OCI-LY7 (cell line): Measurements from ENCODE around the gene EYA2. TPM values are rescaled to one million over a fixed set of nuclear protein-coding genes. Genes with fewer than 3 reads are reported as not detected.

ENCODE experiments used
- BruUV-seq: library from RNA; stranded (reverse); fragments of 400-500 nt; replicated peaks from 2 replicates; lab custom pipeline; 2021; lab: Mats Ljungman, UMichigan
- CTCF ChIA-PET: fragments of 300-600 bp; sonication (Branson Sonifier 250); formaldehyde crosslinking; loops from one replicate; lab custom pipeline; 2022; ENCODE audit warnings: antibody characterized with exemption; ENCODE audit not compliant: unreplicated experiment; lab: Charles Lee
- POLR2A ChIA-PET: fragments of 300-600 bp; sonication (Branson Sonifier 250); formaldehyde crosslinking; loops from one replicate; lab custom pipeline; 2022; ENCODE audit warnings: antibody characterized with exemption; lab: Charles Lee
- DNase-seq: peaks from one replicate; pipeline ENCODE4 v3.0.0-alpha.2; 2015; ENCODE audit warnings: low spot score
- H2AFZ ChIP-seq: fragments of 200-600 bp; sonication (generic), shearing (Covaris generic); 2 replicates; pipeline ENCODE4 v1.6.1; 2014; ENCODE audit warnings: mild to moderate bottlenecking, antibody characterized with exemption, low read length, moderate library complexity
- H3K27ac ChIP-seq: fragments of 200-600 bp; sonication (generic); 2 replicates; pipeline ENCODE4 v1.5.1; 2014; ENCODE audit warnings: mixed run types, low read depth, mild to moderate bottlenecking, moderate library complexity, low read length, inconsistent platforms; ENCODE audit not compliant: poor library complexity, severe bottlenecking
- H3K36me3 ChIP-seq: fragments of 200-600 bp; sonication (generic); 2 replicates; pipeline ENCODE4 v1.6.1; 2014; ENCODE audit warnings: mild to moderate bottlenecking, antibody characterized with exemption, low read length, moderate library complexity, mixed read lengths; ENCODE audit not compliant: insufficient read depth
- H3K4me1 ChIP-seq: fragments of 200-600 bp; sonication (generic); 2 replicates; pipeline ENCODE4 v1.5.1; 2014; ENCODE audit warnings: mild to moderate bottlenecking, low read length; ENCODE audit not compliant: insufficient read depth, poor library complexity, severe bottlenecking
- H3K4me2 ChIP-seq: fragments of 200-600 bp; sonication (generic); 2 replicates; pipeline ENCODE4 v1.6.1; 2014; ENCODE audit warnings: mild to moderate bottlenecking, low read length
- H3K4me3 ChIP-seq: fragments of 200-600 bp; sonication (generic); 2 replicates; pipeline ENCODE4 v1.5.1; 2014; ENCODE audit warnings: mild to moderate bottlenecking, low read depth, low read length; ENCODE audit not compliant: poor library complexity, severe bottlenecking
- H3K79me2 ChIP-seq: fragments of 200-600 bp; sonication (generic); 2 replicates; pipeline ENCODE4 v1.6.1; 2016; ENCODE audit warnings: low read depth, mild to moderate bottlenecking, low read length, moderate library complexity, mixed read lengths; ENCODE audit not compliant: insufficient read depth
- H3K9me2 ChIP-seq: fragments of 200-600 bp; sonication (generic); 2 replicates; pipeline ENCODE4 v1.6.1; 2016; ENCODE audit warnings: mild to moderate bottlenecking, low read length, mixed read lengths; ENCODE audit not compliant: insufficient read depth
- H3K9me3 ChIP-seq: fragments of 200-600 bp; sonication (generic); 2 replicates; pipeline ENCODE4 v1.6.1; 2014; ENCODE audit warnings: mild to moderate bottlenecking, mixed run types, low read length, mixed read lengths
- H4K20me1 ChIP-seq: fragments of 200-600 bp; sonication (generic); 2 replicates; pipeline ENCODE4 v1.6.1; 2014; ENCODE audit warnings: mild to moderate bottlenecking, antibody characterized with exemption, low read length, moderate library complexity, mixed read lengths; ENCODE audit not compliant: insufficient read depth
- EZH2phosphoT487 ChIP-seq: fragments of 200-600 bp; sonication (generic); IDR thresholded peaks from 2 replicates; pipeline ENCODE4 v1.6.1; 2018; ENCODE audit warnings: low read depth, borderline replicate concordance, mild to moderate bottlenecking, mixed run types, antibody characterized with exemption, low read length, moderate library complexity, mixed read lengths
- intact Hi-C: fragments of 100-400 bp; cut with micrococcal nuclease; formaldehyde crosslinking; loops from one replicate; pipeline ENCODE4 v1.10.0; 2022; ENCODE audit not compliant: unreplicated experiment
- total RNA-seq, 2 experiments: library from RNA; depleted of rRNA in 1 of 2; stranded (reverse); fragments of >200 nt in 1 of 2; shearing (Covaris generic) in 1 of 2; gene quantifications; 2 replicates each; pipeline ENCODE4 v1.2.3, GENCODE V29; 2014 to 2022
- TF ChIP-seq, protein P1 (sequence below): fragments of 200-600 bp; sonication (generic); conservative IDR thresholded peaks from 2 replicates; pipeline ENCODE4 v1.5.1; 2014; ENCODE audit warnings: mild to moderate bottlenecking, antibody characterized with exemption, low read length, moderate library complexity, mixed read lengths

Gene EYA2
- total RNA-seq, 2 experiments from 2014 or later, result not detected

DNA sequence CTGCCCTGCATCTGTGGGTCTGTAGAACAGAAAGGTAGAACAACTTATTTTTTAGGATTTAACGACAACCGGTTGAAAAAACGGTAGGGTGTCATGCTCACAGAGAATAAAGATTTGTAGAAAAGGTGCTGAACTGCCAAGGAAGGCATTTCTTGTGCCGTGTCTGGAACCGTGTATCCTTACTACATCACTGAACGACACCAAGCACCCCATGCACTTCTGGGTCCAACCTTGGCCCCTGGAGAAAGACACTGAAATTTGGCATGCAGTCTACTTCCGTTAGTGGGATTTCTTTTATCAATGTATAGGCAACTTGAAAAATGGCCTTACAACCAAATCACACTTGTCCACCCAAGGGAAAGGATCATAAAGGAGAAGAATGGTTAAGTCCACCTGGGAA is 316.4 kb downstream of the EYA2 start:
- Histone ChIP-seq H3K4me1 (no peaks in the 10 kb centered on the region), H3K4me2 (no peak overlapping the region), H4K20me1 (no peaks in the 10 kb centered on the region), H3K36me3 (peaks cover 84% of the 10 kb centered on the region), H3K9me3 (no peaks in the 10 kb centered on the region), H3K9me2 (no peaks in the 10 kb centered on the region), H2AFZ (no peak overlapping the region), H3K4me3 (no peak overlapping the region), H3K79me2 (no peaks in the 10 kb centered on the region), H3K27ac (no peak overlapping the region)
- DNase-seq, result no peak
- ChIA-PET CTCF (no interaction called here), POLR2A (interaction anchor here (0.6 kb wide), 1 partner anchor 22 kb away, joined by 3 read pairs; no protein-coding TSS in a partner anchor)
- TF ChIP-seq, protein P1, sequence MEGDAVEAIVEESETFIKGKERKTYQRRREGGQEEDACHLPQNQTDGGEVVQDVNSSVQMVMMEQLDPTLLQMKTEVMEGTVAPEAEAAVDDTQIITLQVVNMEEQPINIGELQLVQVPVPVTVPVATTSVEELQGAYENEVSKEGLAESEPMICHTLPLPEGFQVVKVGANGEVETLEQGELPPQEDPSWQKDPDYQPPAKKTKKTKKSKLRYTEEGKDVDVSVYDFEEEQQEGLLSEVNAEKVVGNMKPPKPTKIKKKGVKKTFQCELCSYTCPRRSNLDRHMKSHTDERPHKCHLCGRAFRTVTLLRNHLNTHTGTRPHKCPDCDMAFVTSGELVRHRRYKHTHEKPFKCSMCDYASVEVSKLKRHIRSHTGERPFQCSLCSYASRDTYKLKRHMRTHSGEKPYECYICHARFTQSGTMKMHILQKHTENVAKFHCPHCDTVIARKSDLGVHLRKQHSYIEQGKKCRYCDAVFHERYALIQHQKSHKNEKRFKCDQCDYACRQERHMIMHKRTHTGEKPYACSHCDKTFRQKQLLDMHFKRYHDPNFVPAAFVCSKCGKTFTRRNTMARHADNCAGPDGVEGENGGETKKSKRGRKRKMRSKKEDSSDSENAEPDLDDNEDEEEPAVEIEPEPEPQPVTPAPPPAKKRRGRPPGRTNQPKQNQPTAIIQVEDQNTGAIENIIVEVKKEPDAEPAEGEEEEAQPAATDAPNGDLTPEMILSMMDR, result no peak
- TF ChIP-seq EZH2phosphoT487, result no peak
- intact Hi-C loops, result no loop called here
- BruUV-seq, result no TSS peak

DNA sequence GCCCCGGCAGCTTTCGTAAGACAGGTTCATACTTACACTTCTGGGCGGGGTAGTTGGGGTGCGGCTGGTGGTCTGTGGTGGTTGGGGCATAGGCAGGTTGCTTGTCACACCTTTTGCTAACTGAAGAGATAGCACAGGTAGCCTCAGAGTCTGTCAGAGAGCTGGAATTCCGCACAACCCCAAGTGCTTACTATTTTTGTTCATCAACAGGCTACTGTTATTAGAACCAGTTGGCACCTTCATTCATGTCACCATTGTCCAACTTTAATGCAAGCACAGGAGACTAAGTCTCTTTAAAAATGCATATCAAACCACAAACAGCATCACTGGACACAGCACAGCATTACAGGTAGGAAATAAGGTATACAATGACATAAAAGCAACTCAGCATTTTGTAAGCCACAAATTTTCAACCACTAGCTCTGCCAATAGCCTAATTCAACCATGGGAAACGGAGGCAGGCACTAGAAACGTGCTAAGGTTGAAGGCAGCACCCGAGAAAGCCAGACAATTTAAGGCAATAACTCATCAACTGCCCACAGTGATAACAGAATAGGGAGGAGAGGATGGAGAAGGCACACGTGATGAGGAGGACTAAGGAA is 318.1 kb downstream of the EYA2 start:
- no TSS peak for BruUV-seq
- TF ChIP-seq, protein P1, result no peak
- TF ChIP-seq EZH2phosphoT487, result no peak
- CTCF ChIA-PET, result no interaction called here
- H3K36me3 ChIP-seq, result peaks cover 94% of the 10 kb centered on the region
- no peaks in the 10 kb centered on the region for H3K9me2 ChIP-seq
- H3K27ac ChIP-seq, result no peak overlapping the region
- intact Hi-C loops, result no loop called here
- H4K20me1 ChIP-seq, result no peaks in the 10 kb centered on the region
- no peak overlapping the region for H3K4me3 ChIP-seq
- no peak overlapping the region for H2AFZ ChIP-seq
- H3K4me2 ChIP-seq, result no peak overlapping the region
- H3K4me1 ChIP-seq, result no peaks in the 10 kb centered on the region
- DNase-seq, result no peak
- no peaks in the 10 kb centered on the region for H3K79me2 ChIP-seq
- POLR2A ChIA-PET, result no interaction called here
- no peaks in the 10 kb centered on the region for H3K9me3 ChIP-seq

DNA sequence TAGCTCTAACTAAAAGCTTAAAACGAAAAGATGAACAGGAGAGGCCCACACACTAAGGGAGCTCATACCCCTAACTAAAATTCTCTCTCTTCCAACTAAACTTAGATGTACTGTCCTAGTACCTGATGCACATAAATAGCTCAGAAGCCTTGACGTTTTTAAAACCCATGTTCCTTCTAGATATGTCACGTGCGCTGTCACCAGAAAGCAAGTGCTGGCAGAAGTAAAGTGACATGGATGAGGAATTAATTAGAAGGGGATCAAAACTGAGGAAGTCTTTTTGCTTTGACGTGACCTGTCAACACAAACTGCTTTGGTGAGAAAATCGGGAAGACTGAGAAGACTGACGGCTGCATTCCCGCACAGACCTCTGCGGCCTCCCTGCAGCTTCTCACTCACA is 319.3 kb downstream of the EYA2 start:
- H2AFZ ChIP-seq, result no peak overlapping the region
- TF ChIP-seq, protein P1, result no peak
- TF ChIP-seq EZH2phosphoT487, result no peak
- H3K79me2 ChIP-seq, result no peaks in the 10 kb centered on the region
- DNase-seq, result no peak
- H3K4me3 ChIP-seq, result no peak overlapping the region
- ChIA-PET CTCF (no interaction called here), POLR2A (interaction anchor here (0.9 kb wide), 1 partner anchor 21 kb away, joined by 3 read pairs; no protein-coding TSS in a partner anchor)
- BruUV-seq, result no TSS peak
- no peaks in the 10 kb centered on the region for H4K20me1 ChIP-seq
- peaks cover 95% of the 10 kb centered on the region for H3K36me3 ChIP-seq
- H3K4me2 ChIP-seq, result no peak overlapping the region
- no peaks in the 10 kb centered on the region for H3K4me1 ChIP-seq
- no peak overlapping the region for H3K27ac ChIP-seq
- H3K9me2 ChIP-seq, result no peaks in the 10 kb centered on the region
- H3K9me3 ChIP-seq, result no peaks in the 10 kb centered on the region
- intact Hi-C loops, result no loop called here
